Measurements from ENCODE around the gene RPL36.
"Not testable (repeated sequence)": the region's sequence is repeated elsewhere in the genome, so short reads cannot be mapped to it uniquely, and the experiment has no call there.

Gene RPL36

GRCh38 chr19:5676105-5676771 is 13.9 kb upstream of the RPL36 start:
- no peak for DNase-seq

- DNase-seq: no peak
Measured at GRCh38 chr19:5676772-5677105, 13.4 kb upstream of the RPL36 start.

GRCh38 chr19:5677136-5677535 is 13.0 kb upstream of the RPL36 start:
- no peak for DNase-seq

GRCh38 chr19:5677580-5677979 is 12.5 kb upstream of the RPL36 start:
- no peak for DNase-seq

- no peak for DNase-seq
Measured at GRCh38 chr19:5678071-5678718, 11.9 kb upstream of the RPL36 start.

GRCh38 chr19:5679289-5680083 is 10.6 kb upstream of the RPL36 start:
- DNase-seq: no peak

GRCh38 chr19:5680084-5680436 is 10.0 kb upstream of the RPL36 start:
- DNase-seq: no peak

GRCh38 chr19:5680437-5681368 is 9.4 kb upstream of the RPL36 start, which contains the start of the genes HSD11B1L and MICOS13:
HSD11B1L (plus strand) TSS chr19:5681027; CDS start chr19:5684833, 3,806 bp downstream.
MICOS13 (minus strand) TSS chr19:5680516; CDS start chr19:5680486, 30 bp downstream.
- DNase-seq: peak; percentile 99

- DNase-seq: no peak
Measured at GRCh38 chr19:5681391-5682106, 8.5 kb upstream of the RPL36 start.

GRCh38 chr19:5682107-5682482 is 8.0 kb upstream of the RPL36 start:
- no peak for DNase-seq

- DNase-seq: no peak
Measured at GRCh38 chr19:5683177-5683886, 6.8 kb upstream of the RPL36 start.

- DNase-seq: no peak
Measured at GRCh38 chr19:5684694-5685430, 5.2 kb upstream of the RPL36 start.

- no peak for DNase-seq
Measured at GRCh38 chr19:5686326-5686646, 3.8 kb upstream of the RPL36 start.

- peak; percentile 95 to 96 for DNase-seq
Measured at GRCh38 chr19:5686647-5687359, 3.3 kb upstream of the RPL36 start.

- no peak for DNase-seq
Measured at GRCh38 chr19:5687360-5688198, 2.5 kb upstream of the RPL36 start.

GRCh38 chr19:5688262-5688881 is 1.7 kb upstream of the RPL36 start:
- not testable (repeated sequence) for DNase-seq

GRCh38 chr19:5690955-5691821 is 1.1 kb downstream of the RPL36 start:
- DNase-seq: peak; percentile 14 to 41
